H1 (cell line): ENCODE results near the gene CMTM3.
"Not testable (repeated sequence)": the region's sequence is repeated elsewhere in the genome, so short reads cannot be mapped to it uniquely, and the experiment has no call there.

Source experiments
- EGR1 ChIP-seq: IDR thresholded peaks from 2 replicates; pipeline ENCODE4 v1.6.1; 2011; ENCODE audit warnings: low read depth, low read length, borderline replicate concordance
- MAFK ChIP-seq: IDR thresholded peaks from 2 replicates; pipeline ENCODE4 v1.6.1; 2012; ENCODE audit warnings: low read depth, mild to moderate bottlenecking, improper control_type of control experiment, low read length
- RBBP5 ChIP-seq: IDR thresholded peaks from 2 replicates; pipeline ENCODE4 v1.7.1; 2012; ENCODE audit warnings: low read depth, mild to moderate bottlenecking, inconsistent platforms, low read length, moderate library complexity, borderline replicate concordance
- RFX5 ChIP-seq: IDR thresholded peaks from 2 replicates; pipeline ENCODE4 v1.6.1; 2011; ENCODE audit warnings: low read depth, low read length, improper control_type of control experiment, borderline replicate concordance
- TF ChIP-seq, protein P1 (sequence below), 3 experiments: IDR thresholded peaks; 1 replicate in 2 of 3; 2 replicates in 1 of 3; pipeline versions ENCODE4 v1.5.1 to v1.6.1; 2011; ENCODE audit warnings: low read length in 3 of 3, mild to moderate bottlenecking in 3 of 3, inconsistent platforms in 2 of 3, low read depth in 1 of 3, moderate library complexity in 1 of 3; ENCODE audit not compliant: insufficient read depth in 1 of 3; ENCODE audit errors: control extremely low read depth in 1 of 3

DNA sequence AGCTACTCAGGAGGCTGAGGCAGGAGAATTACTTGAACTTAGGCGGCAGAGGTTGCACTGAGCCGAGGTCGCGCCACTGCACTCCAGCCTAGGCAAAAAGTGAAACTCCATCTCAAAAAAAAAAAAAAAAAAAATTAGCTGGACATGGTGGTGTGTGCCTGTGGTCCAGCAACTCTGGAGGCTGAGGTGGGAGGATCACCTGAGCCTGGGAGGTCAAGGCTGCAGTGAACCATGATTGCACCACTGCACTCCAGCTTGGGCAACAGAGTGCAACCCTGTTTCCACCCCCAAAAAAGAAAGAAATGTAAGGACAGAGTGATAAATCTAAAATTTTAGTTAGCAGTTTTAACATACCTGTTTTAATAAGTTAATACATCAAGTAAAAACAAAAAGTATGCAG lies 7.9 kb upstream of the CMTM3 start:
- not testable (repeated sequence) for TF ChIP-seq RBBP5, EGR1, MAFK, RFX5
- TF ChIP-seq, protein P1, sequence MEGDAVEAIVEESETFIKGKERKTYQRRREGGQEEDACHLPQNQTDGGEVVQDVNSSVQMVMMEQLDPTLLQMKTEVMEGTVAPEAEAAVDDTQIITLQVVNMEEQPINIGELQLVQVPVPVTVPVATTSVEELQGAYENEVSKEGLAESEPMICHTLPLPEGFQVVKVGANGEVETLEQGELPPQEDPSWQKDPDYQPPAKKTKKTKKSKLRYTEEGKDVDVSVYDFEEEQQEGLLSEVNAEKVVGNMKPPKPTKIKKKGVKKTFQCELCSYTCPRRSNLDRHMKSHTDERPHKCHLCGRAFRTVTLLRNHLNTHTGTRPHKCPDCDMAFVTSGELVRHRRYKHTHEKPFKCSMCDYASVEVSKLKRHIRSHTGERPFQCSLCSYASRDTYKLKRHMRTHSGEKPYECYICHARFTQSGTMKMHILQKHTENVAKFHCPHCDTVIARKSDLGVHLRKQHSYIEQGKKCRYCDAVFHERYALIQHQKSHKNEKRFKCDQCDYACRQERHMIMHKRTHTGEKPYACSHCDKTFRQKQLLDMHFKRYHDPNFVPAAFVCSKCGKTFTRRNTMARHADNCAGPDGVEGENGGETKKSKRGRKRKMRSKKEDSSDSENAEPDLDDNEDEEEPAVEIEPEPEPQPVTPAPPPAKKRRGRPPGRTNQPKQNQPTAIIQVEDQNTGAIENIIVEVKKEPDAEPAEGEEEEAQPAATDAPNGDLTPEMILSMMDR (IDR thresholded peaks at IDR 0.05; ENCODE audit: control extremely low read depth in 1 of 3, insufficient read depth in 1 of 3, low read depth in 1 of 3, low read length in 3 of 3) = not testable (repeated sequence)
